Stimulated activated naive CD4-positive, alpha-beta T cell (primary cell): ENCODE results near the gene CDIP1.

Source experiments
- DNase-seq, 6 experiments: peaks; one replicate each; lab custom pipeline; 2025; lab: John Stamatoyannopoulos, UW

CDIP1 gene

DNA sequence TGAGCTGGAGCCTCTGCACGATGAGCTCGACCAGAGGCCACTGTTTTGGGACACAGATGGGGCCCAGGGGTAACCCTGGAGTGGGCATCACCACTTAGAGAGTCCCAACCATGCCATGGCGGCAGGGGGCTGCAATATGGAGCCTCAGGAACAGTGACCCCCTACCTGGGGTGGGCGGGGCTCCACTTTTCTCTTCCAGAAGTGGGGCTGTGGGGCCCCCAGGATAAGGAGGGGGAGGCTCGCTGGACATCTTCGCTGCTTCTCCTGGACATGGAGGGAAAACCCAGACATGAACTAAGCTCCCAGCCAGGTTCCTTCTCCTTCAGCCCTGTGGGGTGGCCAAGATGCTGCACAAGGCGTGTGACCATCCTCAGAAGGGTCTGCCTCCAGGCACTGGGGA lies 24.7 kb downstream of the CDIP1 start:
- no peak for DNase-seq

GRCh38 chr16:4513086-4513860 lies 25.3 kb downstream of the CDIP1 start:
- DNase-seq = no peak

GRCh38 chr16:4512473-4512872 lies 26.1 kb downstream of the CDIP1 start:
- DNase-seq = no peak

- DNase-seq = no peak
Measured at GRCh38 chr16:4511441-4512082, 27.0 kb downstream of the CDIP1 start.

DNA sequence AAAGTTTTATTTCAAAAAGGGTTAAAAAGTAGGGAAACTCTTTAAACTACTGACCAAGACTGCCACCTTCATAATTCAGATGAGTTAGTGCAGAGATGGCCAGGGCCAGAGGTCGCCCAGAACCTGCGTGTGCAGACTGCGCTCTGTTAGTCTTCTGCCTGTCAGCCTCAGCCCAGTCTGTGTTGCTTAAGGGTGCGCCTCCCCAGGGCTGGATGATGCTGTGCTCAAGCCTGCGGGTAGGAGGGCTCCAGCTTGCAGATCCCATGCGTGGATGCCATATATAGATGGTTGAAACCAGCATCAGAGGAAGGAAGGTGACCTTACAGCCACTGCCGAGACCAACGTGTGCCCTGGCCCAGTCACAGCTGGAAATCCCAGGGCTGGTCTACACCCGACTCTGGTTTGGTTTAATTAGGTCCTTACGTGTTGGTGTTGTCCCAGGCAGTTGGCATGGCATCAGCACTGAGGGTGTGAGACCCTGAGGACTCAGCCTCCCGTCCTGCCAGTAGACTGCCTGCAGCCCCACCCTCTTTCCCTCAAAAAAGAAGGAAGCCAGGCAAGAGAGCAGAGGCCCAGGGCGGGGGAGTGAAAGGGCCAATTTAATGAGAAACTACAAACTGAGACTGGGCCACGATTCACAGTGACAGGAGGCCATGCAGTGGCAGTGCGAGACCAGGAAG lies 27.7 kb downstream of the CDIP1 start:
- DNase-seq = no peak

GRCh38 chr16:4510131-4510530 lies 28.4 kb downstream of the CDIP1 start:
- no peak for DNase-seq

DNA sequence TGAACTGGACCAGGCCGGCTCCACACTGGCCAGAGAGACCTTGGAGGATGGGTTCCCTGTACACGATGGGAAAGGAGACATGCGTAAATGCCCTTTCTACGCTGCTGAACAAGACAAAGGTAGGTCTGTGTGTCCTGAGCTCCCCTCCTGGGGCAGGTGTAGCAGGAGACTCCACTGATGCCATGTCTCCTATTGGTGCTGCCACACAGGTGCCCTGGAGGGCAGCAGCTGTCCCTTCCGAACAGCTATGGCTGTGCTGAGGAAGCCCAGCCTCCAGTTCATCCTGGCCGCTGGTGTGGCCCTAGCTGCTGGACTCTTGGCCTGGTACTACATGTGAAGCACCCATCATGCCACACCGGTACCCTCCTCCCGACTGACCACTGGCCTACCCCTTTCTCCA lies 29.2 kb downstream of the CDIP1 start:
- no peak for DNase-seq

GRCh38 chr16:4508806-4509205 lies 29.8 kb downstream of the CDIP1 start:
- no peak for DNase-seq

DNA sequence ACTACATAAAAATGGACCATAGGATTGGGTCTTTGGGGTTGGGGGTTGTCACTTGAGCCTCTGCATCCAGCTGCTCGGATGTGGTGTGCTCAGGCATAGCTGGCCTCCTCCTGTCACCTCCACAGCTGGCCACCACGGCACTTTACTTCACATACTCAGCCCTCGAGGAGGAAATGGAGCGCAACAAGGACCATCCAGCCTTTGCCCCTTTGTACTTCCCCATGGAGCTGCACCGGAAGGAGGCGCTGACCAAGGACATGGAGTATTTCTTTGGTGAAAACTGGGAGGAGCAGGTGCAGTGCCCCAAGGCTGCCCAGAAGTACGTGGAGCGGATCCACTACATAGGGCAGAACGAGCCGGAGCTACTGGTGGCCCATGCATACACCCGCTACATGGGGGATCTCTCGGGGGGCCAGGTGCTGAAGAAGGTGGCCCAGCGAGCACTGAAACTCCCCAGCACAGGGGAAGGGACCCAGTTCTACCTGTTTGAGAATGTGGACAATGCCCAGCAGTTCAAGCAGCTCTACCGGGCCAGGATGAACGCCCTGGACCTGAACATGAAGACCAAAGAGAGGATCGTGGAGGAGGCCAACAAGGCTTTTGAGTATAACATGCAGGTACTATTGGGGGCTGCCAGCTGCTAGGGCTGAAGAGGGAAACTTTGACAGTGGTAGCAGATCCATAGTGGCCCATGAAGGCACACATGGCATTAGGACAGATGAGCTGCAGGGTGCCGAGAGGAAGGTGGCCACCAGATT lies 30.8 kb downstream of the CDIP1 start:
- DNase-seq = no peak

GRCh38 chr16:4506450-4506849 lies 32.1 kb downstream of the CDIP1 start:
- DNase-seq = peak; percentile 26 to 71 (median 44)

- peak; percentile 68 to 93 (median 82) for DNase-seq
Measured at GRCh38 chr16:4505356-4506147, 33.0 kb downstream of the CDIP1 start.

- DNase-seq = no peak
Measured at GRCh38 chr16:4501071-4501478, 37.5 kb downstream of the CDIP1 start.

DNA sequence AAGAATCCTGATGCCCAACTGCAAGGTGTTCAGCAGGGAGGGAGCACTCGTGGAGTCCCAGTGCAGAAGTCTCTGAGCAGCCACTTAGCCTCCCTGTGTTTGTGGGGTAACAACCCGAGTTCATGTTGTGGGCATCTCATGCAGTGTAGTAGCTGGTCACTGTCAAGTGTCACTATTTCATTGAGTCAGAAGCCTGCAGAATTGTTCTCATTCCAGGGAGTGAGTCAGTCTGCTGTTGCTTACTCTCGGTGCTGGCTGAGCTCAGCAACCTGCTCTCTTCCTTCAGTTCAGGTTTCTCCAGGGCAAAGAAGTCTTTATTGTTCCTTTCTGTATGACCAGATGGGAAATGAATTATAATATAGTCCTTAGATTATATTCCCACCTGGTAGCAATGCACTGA lies 38.3 kb downstream of the CDIP1 start:
- no peak for DNase-seq

GRCh38 chr16:4499196-4499555 lies 39.4 kb downstream of the CDIP1 start:
- DNase-seq = no peak

DNA sequence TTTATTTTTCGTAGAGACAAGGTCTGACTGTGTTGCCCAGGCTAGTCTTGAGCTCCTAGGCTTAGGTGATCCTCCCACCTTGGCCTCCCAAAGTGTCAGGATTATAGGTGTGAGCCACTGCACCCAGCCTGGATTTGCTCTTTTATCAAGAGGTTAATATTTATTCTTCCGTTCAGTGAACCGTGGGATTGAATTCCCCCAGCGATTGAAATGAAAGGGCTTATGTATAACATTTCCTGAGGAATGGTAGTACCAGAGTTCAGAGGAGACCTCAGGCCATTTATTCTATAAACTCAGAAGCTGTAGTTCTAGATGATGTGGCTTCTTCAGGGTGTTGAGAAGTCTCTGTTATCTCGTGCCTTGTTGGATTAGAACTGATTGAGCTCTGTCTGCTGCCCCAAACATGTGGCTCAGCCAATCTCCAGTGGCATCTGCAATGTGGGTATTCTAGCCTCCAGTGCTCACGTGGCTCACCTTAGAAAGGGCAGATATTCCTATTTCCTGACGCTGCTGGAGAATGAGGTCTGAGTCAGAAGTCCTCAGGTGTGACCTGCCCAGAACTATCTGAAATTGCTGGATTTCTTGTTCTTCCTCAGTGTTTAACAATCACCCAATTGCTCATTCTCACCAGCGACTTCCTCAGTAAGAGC lies 39.9 kb downstream of the CDIP1 start:
- DNase-seq = no peak

DNA sequence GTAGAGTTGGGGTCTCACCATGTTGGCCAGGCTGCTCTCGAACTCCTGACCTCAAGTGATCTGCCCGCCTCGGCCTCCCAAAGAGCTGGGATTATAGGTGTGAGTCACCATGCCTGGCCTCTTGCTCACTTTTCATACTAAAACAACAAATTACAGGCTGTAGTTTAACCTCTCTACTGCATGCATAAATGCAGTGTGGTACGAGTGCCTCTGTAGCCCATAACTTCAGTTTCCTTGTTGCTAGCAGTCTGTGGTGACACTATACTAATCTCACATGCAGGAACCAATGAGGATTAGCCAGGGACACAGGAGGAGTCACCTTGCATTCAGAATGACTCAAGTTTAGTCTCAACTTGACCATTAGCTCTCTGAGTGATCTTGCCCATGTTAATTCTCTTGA lies 42.3 kb downstream of the CDIP1 start:
- no peak for DNase-seq

GRCh38 chr16:4495766-4496165 lies 42.8 kb downstream of the CDIP1 start:
- DNase-seq = no peak

DNA sequence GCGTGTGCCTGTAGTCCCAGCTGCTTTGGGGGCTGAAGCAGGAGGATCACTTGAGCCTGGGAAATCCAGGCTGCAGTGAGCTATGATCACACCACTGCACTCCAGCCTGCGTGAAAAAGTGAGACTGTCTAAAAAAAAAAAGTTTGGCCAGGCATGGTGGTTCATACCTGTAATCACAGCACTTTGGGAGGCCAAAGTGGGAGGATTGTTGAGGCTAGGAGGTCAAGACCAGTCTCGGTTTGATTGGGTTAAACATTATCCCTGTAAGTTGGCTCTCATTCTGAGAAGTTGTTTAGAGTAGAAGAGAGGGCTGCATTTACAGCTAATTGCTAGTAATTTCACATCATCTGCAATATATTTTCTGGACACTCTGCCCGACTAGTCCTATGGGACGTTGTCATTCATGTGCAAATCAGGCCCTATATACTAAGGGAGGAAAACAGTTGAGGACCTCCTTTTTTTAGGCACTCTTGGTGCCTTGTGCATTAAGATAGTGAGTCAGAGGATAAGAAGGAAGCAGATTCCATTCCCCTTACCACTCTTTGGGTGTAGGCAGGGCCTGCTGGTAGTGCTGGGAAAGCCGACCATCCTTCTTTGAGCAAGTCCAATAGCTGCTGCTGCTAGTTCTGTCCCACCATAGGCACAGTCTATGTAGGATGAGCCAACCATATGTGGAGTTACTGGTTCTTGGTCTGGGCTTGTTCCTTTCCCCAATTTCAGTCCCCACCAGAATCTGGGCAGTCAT lies 43.7 kb downstream of the CDIP1 start:
- DNase-seq = no peak

DNA sequence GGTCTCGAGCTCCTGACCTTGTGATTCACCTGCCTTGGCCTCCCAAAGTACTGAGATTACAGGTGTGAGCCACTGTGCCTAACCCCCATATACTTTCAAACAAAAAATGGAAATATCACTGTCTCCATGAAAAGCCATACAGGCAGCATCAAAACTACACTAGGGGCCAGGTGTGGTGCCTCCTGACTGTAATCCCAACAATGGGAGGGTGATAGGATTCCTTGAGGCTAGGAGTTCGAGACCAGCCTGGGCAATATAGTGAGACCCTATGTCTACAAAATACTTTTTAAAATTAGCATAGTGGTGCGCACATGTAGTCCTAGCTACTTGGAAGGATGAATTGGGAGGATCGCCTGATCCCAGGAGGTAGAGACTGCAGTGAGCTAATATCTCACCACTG lies 46.7 kb downstream of the CDIP1 start:
- no peak for DNase-seq

GRCh38 chr16:4489030-4489429 lies 49.5 kb downstream of the CDIP1 start:
- DNase-seq = no peak
